GM12873 (cell line): Measurements from ENCODE around the gene SMIM13.

ENCODE experiments used
- CTCF ChIP-seq: IDR thresholded peaks from 2 replicates; pipeline ENCODE4 v1.5.1; 2012; ENCODE audit warnings: low read depth, mild to moderate bottlenecking, moderate library complexity, low read length, control low read depth; ENCODE audit not compliant: insufficient read depth; ENCODE audit errors: missing control alignments

Gene SMIM13

DNA sequence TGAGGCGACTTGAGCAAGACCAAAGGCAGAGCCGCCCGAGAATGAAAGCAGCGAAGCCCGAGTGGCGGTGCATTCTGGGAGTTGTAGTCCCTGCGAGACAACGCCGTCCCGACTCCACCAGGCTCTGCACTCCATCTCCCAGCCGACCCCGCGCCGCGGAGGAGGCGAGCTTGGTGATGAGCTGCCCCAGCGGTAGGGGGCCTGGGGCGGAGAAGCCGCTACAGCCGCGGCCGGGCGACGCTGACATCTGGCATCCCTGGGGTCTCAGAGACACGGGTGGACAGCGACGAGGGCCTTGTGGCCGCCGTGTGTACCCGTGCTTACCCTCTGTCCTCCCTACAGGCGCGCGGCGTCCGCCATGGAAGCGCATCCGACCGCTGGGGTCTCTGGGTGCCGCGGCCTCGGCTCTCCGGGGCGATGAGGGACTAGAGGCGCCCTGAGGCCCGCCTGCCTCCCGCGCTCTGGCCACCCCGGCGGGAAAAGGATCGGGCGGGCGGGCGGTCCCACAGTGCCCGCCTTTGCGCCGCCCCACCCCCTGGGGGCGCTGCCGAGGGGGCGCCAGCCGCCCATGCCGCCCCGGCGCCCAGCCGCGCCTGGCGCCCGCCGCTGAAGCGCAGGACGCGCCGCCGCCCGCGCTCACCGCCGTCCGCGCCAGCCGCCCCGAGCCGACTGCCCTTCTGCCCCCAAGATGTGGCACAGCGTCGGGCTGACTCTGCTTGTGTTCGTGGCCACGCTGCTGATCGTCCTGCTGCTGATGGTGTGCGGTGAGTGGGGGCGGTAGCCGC lies at the start of gene SMIM13:
Gene SMIM13, plus strand, starts transcription at position 209 of the 785 bp plus-strand sequence. Its CDS starts 480 bp downstream, at position 689.
- TF ChIP-seq CTCF: peak; percentile 39

- TF ChIP-seq CTCF: peak; percentile 60
Measured at GRCh38 chr6:11043961-11044711, 49.5 kb upstream of the SMIM13 start, which contains the start of gene ELOVL2. ELOVL2 (minus strand) TSS chr6:11044305; CDS start chr6:11044230, 75 bp downstream.

GRCh38 chr6:11044712-11045167 lies 48.9 kb upstream of the SMIM13 start:
- no peak for TF ChIP-seq CTCF

DNA sequence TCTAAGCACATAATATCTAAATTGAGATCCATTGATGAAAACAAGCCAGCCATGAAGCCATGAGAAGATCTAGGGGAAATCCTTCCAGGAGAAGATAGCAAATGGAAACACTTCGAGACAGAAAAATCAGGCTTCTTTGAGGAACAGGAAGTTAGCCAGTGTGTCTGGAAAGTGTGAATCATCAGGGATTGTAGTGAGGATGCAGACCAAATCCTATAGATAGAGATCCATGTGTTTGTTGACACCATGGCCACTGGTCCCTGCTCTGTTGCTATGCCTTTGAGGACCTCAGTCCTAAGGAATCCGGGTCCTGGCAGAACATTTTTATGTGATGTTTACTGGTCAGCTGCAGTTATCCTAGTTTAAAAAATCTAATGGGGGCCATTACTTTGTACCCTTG lies 42.9 kb upstream of the SMIM13 start:
- no peak for TF ChIP-seq CTCF

- no peak for TF ChIP-seq CTCF
Measured at GRCh38 chr6:11053307-11053706, 40.3 kb upstream of the SMIM13 start.

DNA sequence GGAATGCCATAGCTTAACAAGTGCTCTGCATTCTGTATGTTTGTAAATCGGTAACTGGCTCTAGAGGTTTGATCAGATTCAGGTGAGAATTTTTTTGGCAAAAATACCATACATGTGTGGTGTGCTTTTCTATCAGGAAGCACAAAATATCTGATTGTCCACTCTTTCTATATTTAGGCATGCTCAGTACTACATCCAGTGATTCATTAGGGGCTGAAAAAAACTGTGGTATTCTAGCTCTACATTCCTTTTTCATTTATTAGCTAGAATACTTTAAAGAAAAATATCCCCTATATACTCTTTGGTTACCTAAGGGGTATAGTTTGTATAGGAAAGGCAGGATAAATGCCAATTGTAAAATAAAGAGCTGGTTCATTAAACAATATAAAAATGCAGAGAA lies 38.9 kb upstream of the SMIM13 start:
- no peak for TF ChIP-seq CTCF

DNA sequence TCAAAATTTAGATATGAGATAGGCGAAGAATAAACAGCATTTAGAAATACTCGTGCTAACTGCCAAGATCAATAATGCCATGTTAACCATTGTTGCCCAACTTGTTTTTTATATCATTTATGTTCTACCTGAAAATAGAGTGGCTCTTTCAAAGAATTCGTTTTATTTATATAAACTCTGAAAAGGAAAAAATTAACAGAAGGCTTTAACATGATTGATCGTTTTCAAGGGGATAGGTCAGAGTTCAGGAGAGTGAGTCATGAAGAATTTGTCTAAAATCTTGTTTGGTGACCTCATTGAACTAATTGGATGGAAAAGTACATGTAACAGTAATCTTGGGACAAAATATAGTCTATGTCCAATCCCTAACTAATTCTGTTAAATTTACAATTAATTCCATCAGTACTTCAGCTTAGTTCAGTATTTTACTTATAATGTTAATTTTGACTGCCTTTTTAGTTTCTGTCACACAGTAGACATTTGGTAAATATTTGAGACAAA lies 38.5 kb upstream of the SMIM13 start:
- TF ChIP-seq CTCF: no peak
